IMR-90 (cell line): ENCODE data around the gene IGSF3. TPM values are rescaled to one million over a fixed set of nuclear protein-coding genes. Genes with fewer than 3 reads are reported as not detected.

Source experiments
- ATAC-seq: fragments of 200-7000 bp; cut with Tn5 transposase; 2 replicates; pipeline ENCODE4 v1.9.1; 2020; ENCODE audit warnings: low read depth, mild to moderate bottlenecking, moderate library complexity
- BruUV-seq: library from RNA; stranded (reverse); fragments of 400-500 nt; replicated peaks from 2 replicates; lab custom pipeline; 2021; lab: Mats Ljungman, UMichigan
- CTCF ChIA-PET: fragments of 300-600 bp; formaldehyde crosslinking; extraction: SDS; loops from one replicate; lab custom pipeline; 2021; ENCODE audit warnings: antibody characterized with exemption; lab: Yijun Ruan, JAX
- POLR2A ChIA-PET: fragments of 300-600 bp; sonication (Branson Sonifier 250); formaldehyde crosslinking; loops from one replicate; lab custom pipeline; 2022; ENCODE audit warnings: antibody characterized with exemption; ENCODE audit not compliant: unreplicated experiment; lab: Charles Lee
- DNase-seq: peaks from one replicate; pipeline ENCODE4 v3.0.0; 2013
- H2AFZ ChIP-seq: replicated peaks from 2 replicates; pipeline ENCODE3; 2013; ENCODE audit warnings: low read length, mild to moderate bottlenecking; ENCODE audit not compliant: poor library complexity
- H2AK5ac ChIP-seq: 2 replicates; pipeline ENCODE4 v1.6.1; 2013; ENCODE audit warnings: low read depth, low read length, inconsistent platforms
- H2AK9ac ChIP-seq: replicated peaks from 2 replicates; pipeline ENCODE3; 2013; ENCODE audit warnings: mild to moderate bottlenecking, low read depth, low read length, moderate library complexity; ENCODE audit not compliant: poor library complexity
- H2BK120ac ChIP-seq: 2 replicates; pipeline ENCODE4 v1.6.1; 2013; ENCODE audit warnings: low read depth, low read length, inconsistent platforms
- H2BK15ac ChIP-seq: 3 replicates; pipeline ENCODE4 v1.6.1; 2013; ENCODE audit warnings: low read depth, low read length, inconsistent platforms
- H2BK20ac ChIP-seq: 2 replicates; pipeline ENCODE4 v1.6.1; 2013; ENCODE audit warnings: low read depth, mild to moderate bottlenecking, inconsistent platforms, low read length, moderate library complexity
- H2BK5ac ChIP-seq: 2 replicates; pipeline ENCODE4 v1.6.1; 2013; ENCODE audit warnings: mild to moderate bottlenecking, low read depth, low read length, inconsistent platforms; ENCODE audit not compliant: poor library complexity, severe bottlenecking
- H3K14ac ChIP-seq: replicated peaks from 2 replicates; pipeline ENCODE4 v1.6.1; 2013; ENCODE audit warnings: low read depth, low read length, inconsistent platforms
- H3K18ac ChIP-seq: 2 replicates; pipeline ENCODE4 v1.6.1; 2013; ENCODE audit warnings: low read depth, low read length, control low read depth
- H3K23ac ChIP-seq: 2 replicates; pipeline ENCODE4 v1.6.1; 2013; ENCODE audit warnings: low read depth, low read length, inconsistent platforms
- H3K27ac ChIP-seq: 2 replicates; pipeline ENCODE4 v1.5.1; 2013; ENCODE audit warnings: mild to moderate bottlenecking, control low read depth, low read length; ENCODE audit not compliant: insufficient read depth
- H3K27me3 ChIP-seq: 2 replicates; pipeline ENCODE4 v1.6.1; 2013; ENCODE audit warnings: low read length; ENCODE audit not compliant: control insufficient read depth, insufficient read depth
- H3K36me3 ChIP-seq: 2 replicates; pipeline ENCODE4 v1.6.1; 2013; ENCODE audit warnings: low read length, mixed read lengths; ENCODE audit not compliant: control insufficient read depth, insufficient read depth
- H3K4ac ChIP-seq: 2 replicates; pipeline ENCODE4 v1.6.1; 2013; ENCODE audit warnings: low read depth, low read length, inconsistent platforms
- H3K4me1 ChIP-seq: 2 replicates; pipeline ENCODE4 v1.6.1; 2013; ENCODE audit warnings: low read length, mixed read lengths; ENCODE audit not compliant: control insufficient read depth, insufficient read depth
- H3K4me2 ChIP-seq: 2 replicates; pipeline ENCODE4 v1.6.1; 2013; ENCODE audit warnings: low read depth, mild to moderate bottlenecking, control low read depth, low read length, moderate library complexity
- H3K4me3 ChIP-seq: 2 replicates; pipeline ENCODE4 v1.5.1; 2013; ENCODE audit warnings: low read depth, mild to moderate bottlenecking, control low read depth, low read length, moderate library complexity; ENCODE audit not compliant: insufficient read depth
- H3K56ac ChIP-seq: 2 replicates; pipeline ENCODE4 v1.6.1; 2013; ENCODE audit warnings: low read length, inconsistent platforms; ENCODE audit not compliant: insufficient read depth; ENCODE audit errors: extremely low read depth
- H3K79me1 ChIP-seq, 2 experiments: 2 replicates each; pipeline ENCODE4 v1.6.1; 2013; ENCODE audit warnings: low read length in 2 of 2, inconsistent platforms in 1 of 2, low read depth in 1 of 2
- H3K9ac ChIP-seq: 2 replicates; pipeline ENCODE4 v1.6.1; 2013; ENCODE audit warnings: low read depth, low read length, control low read depth
- H3K9me1 ChIP-seq: 2 replicates; pipeline ENCODE4 v1.6.1; 2013; ENCODE audit warnings: low read length, inconsistent platforms; ENCODE audit not compliant: insufficient read depth
- H3K9me3 ChIP-seq: 2 replicates; pipeline ENCODE4 v1.6.1; 2013; ENCODE audit warnings: low read length; ENCODE audit not compliant: control insufficient read depth, insufficient read depth
- H4K20me1 ChIP-seq: 2 replicates; pipeline ENCODE4 v1.6.1; 2013; ENCODE audit warnings: low read length, inconsistent platforms; ENCODE audit not compliant: insufficient read depth
- H4K5ac ChIP-seq: 2 replicates; pipeline ENCODE4 v1.6.1; 2013; ENCODE audit warnings: mild to moderate bottlenecking, low read depth, low read length, control low read depth
- H4K8ac ChIP-seq, 2 experiments: 2 replicates each; pipeline ENCODE4 v1.6.1; 2013; ENCODE audit warnings: low read depth in 2 of 2, low read length in 2 of 2, control low read depth in 1 of 2, inconsistent platforms in 1 of 2
- H4K91ac ChIP-seq: 2 replicates; pipeline ENCODE4 v1.6.1; 2013; ENCODE audit warnings: low read depth, low read length, inconsistent platforms; ENCODE audit not compliant: insufficient read depth
- BHLHE40 ChIP-seq: fragments of 150-350 bp; IDR thresholded peaks from 2 replicates; pipeline ENCODE4 v1.6.1; 2016; ENCODE audit warnings: mild to moderate bottlenecking, low read depth, low read length
- CEBPB ChIP-seq: IDR thresholded peaks from 2 replicates; pipeline ENCODE4 v1.6.1; 2012; ENCODE audit warnings: low read depth, low read length, improper control_type of control experiment
- CTCF ChIP-seq: conservative IDR thresholded peaks from 2 replicates; pipeline ENCODE4 v1.5.1; 2012; ENCODE audit warnings: mild to moderate bottlenecking, low read depth, low read length, improper control_type of control experiment
- MAFK ChIP-seq: IDR thresholded peaks from 2 replicates; pipeline ENCODE4 v1.6.1; 2012; ENCODE audit warnings: low read depth, low read length, improper control_type of control experiment
- MAZ ChIP-seq: IDR thresholded peaks from 2 replicates; pipeline ENCODE4 v1.6.1; 2012; ENCODE audit warnings: low read depth, mild to moderate bottlenecking, low read length, improper control_type of control experiment, moderate library complexity, borderline replicate concordance
- MXI1 ChIP-seq: IDR thresholded peaks from 2 replicates; pipeline ENCODE4 v1.6.1; 2012; ENCODE audit warnings: low read depth, mild to moderate bottlenecking, low read length, moderate library complexity, borderline replicate concordance
- POLR2A ChIP-seq: IDR thresholded peaks from 2 replicates; pipeline ENCODE4 v1.6.1; 2012; ENCODE audit warnings: mild to moderate bottlenecking, low read depth, low read length
- RCOR1 ChIP-seq: IDR thresholded peaks from 2 replicates; pipeline ENCODE4 v1.6.1; 2012; ENCODE audit warnings: mild to moderate bottlenecking, low read length, improper control_type of control experiment; ENCODE audit not compliant: insufficient replicate concordance
- RFX5 ChIP-seq: IDR thresholded peaks from 2 replicates; pipeline ENCODE4 v1.8.0; 2012; ENCODE audit warnings: low read depth, mild to moderate bottlenecking, low read length, moderate library complexity
- USF2 ChIP-seq: fragments of 150-350 bp; IDR thresholded peaks from 2 replicates; pipeline ENCODE4 v1.6.1; 2017; ENCODE audit warnings: mild to moderate bottlenecking, antibody characterized with exemption, low read length, low read depth
- WGBS, 2 experiments: methylation state at CpG; one replicate each; pipeline versions ENCODE4 v1.1.5 to v1.1.7; 2013; ENCODE audit warnings: missing lambda C conversion rate in 2 of 2; ENCODE audit not compliant: insufficient read length in 1 of 2; ENCODE audit errors: extremely low coverage in 2 of 2; 5-methylcytosine and 5-hydroxymethylcytosine counted together
- dilution Hi-C: fragments of 300-500 bp; cut with HindIII; formaldehyde crosslinking; loops from one replicate; pipeline ENCODE4 v1.14.3; 2018; ENCODE audit warnings: low sequenced_read_pairs; ENCODE audit not compliant: unreplicated experiment
- in situ Hi-C: fragments of 300-500 bp; cut with MboI; formaldehyde crosslinking; loops from 3 replicates; pipeline ENCODE4 v1.14.3; 2019; ENCODE audit warnings: low sequenced_read_pairs, inconsistent platforms, mixed read lengths
- intact Hi-C: fragments of 100-400 bp; cut with micrococcal nuclease; formaldehyde crosslinking; loops from 2 replicates; pipeline ENCODE4 v1.10.0; 2022
- polyA plus RNA-seq, 3 experiments: library from polyadenylated mRNA; depleted of rRNA; stranded (reverse); fragments of >200 nt; gene quantifications; 2 replicates each; pipeline ENCODE4 v1.2.3, GENCODE V29; 2012; ENCODE audit warnings: low replicate concordance in 1 of 3
- total RNA-seq: library from RNA; depleted of rRNA; stranded (reverse); fragments of >200 nt; gene quantifications from 2 replicates; pipeline ENCODE4 v1.2.3, GENCODE V29; 2012

The IGSF3 gene
- total and polyA plus RNA-seq, 2 of the 4 experiments (the other 2 are of a cell fraction), result under 0.01 to 0.02 TPM

- CTCF ChIA-PET, result no interaction called here
- Histone ChIP-seq H2AFZ (no peak overlapping the region), H3K27me3 (no peaks in the 10 kb centered on the region), H3K9ac (no peak overlapping the region), H4K91ac (no peak overlapping the region), H4K5ac (no peak overlapping the region), H2BK120ac (no peak overlapping the region), H4K8ac (no peak overlapping the region), H3K4ac (no peak overlapping the region), H3K4me3 (no peak overlapping the region), H3K4me1 (peaks cover 2% of the 10 kb centered on the region; the same call in 1 of the 2 replicates), H3K4me2 (no peak overlapping the region), H3K56ac (no peak overlapping the region), H3K23ac (no peak overlapping the region), H3K27ac (no peak overlapping the region), H3K79me1 (no peaks in the 10 kb centered on the region), H3K9me3 (no peaks in the 10 kb centered on the region), H2BK20ac (no peak overlapping the region), H2AK9ac (no peak overlapping the region), H2AK5ac (no peak overlapping the region), H2BK5ac (no peak overlapping the region), H2BK15ac (no peak overlapping the region), H3K36me3 (no peaks in the 10 kb centered on the region), H3K14ac (no peak overlapping the region), H3K18ac (no peak overlapping the region), H4K20me1 (no peaks in the 10 kb centered on the region), H3K9me1 (0 out of 2 replicates have a peak, but pooled peaks cover under 1% of the 10 kb centered on the region)
- no peak for ATAC-seq
- intact Hi-C loops (no loop called here), in situ Hi-C loops (no loop called here), dilution Hi-C loops (no loop called here)
- no TSS peak for BruUV-seq
- DNase-seq, result no peak
- WGBS, 2 experiments, result no CpG with 5 or more reads among the region's 1 CpG
- POLR2A ChIA-PET, result no interaction called here
- no peak for TF ChIP-seq BHLHE40
- no peak for TF ChIP-seq RCOR1
- TF ChIP-seq MAZ, result no peak
- TF ChIP-seq MXI1, result no peak
- no peak for TF ChIP-seq MAFK
- no peak for TF ChIP-seq CEBPB
- no peak for TF ChIP-seq POLR2A
- no peak for TF ChIP-seq CTCF
- no peak for TF ChIP-seq RFX5
- TF ChIP-seq USF2, result no peak
These were observed 129.6 kb downstream of the IGSF3 start for GRCh38 chr1:116537898-116538297.
